GM19239 (cell line): Measurements from ENCODE around the gene ATG2B.

ENCODE experiments used
- DNase-seq: peaks from one replicate; pipeline ENCODE4 v3.0.0; 2011; ENCODE audit warnings: low spot score; ENCODE audit not compliant: insufficient read length
- FAIRE-seq: peaks from 2 replicates; lab custom pipeline; 2011; peaks lifted over from hg19 to GRCh38; lab: Jason Lieb, UNC

The ATG2B gene

GRCh38 chr14:96362965-96363750 lies at the start of gene ATG2B, which contains the start of gene GSKIP:
ATG2B (minus strand) TSS chr14:96363341; CDS start chr14:96362976, 365 bp downstream.
GSKIP (plus strand) TSS chr14:96363526; CDS start chr14:96382248, 18,722 bp downstream.
- DNase-seq (peak; percentile 66), FAIRE-seq (peak; percentile 88)

- FAIRE-seq = no peak
- DNase-seq = no peak
Observed at GRCh38 chr14:96410119-96410518, 47.0 kb upstream of the ATG2B start.

- FAIRE-seq = no peak
- DNase-seq = no peak
Observed at GRCh38 chr14:96409701-96410100, 46.6 kb upstream of the ATG2B start.

GRCh38 chr14:96408608-96409007 lies 45.5 kb upstream of the ATG2B start:
- DNase-seq (no peak), FAIRE-seq (no peak)

- FAIRE-seq (no peak), DNase-seq (no peak)
Observed at GRCh38 chr14:96407935-96408570, 44.9 kb upstream of the ATG2B start.

- no peak for FAIRE-seq
- no peak for DNase-seq
Observed at GRCh38 chr14:96405677-96406076, 42.5 kb upstream of the ATG2B start.

- FAIRE-seq (no peak), DNase-seq (no peak)
Observed at GRCh38 chr14:96403409-96403808, 40.3 kb upstream of the ATG2B start.

GRCh38 chr14:96400495-96400894 lies 37.4 kb upstream of the ATG2B start:
- FAIRE-seq = no peak
- no peak for DNase-seq

- FAIRE-seq (no peak), DNase-seq (no peak)
Observed at GRCh38 chr14:96399405-96399804, 36.3 kb upstream of the ATG2B start.

- FAIRE-seq (no peak), DNase-seq (no peak)
Observed at GRCh38 chr14:96398921-96399320, 35.8 kb upstream of the ATG2B start.

- FAIRE-seq (no peak), DNase-seq (no peak)
Observed at GRCh38 chr14:96398432-96398831, 35.3 kb upstream of the ATG2B start.

GRCh38 chr14:96394047-96394815 lies 31.1 kb upstream of the ATG2B start:
- no peak for DNase-seq
- FAIRE-seq = no peak

GRCh38 chr14:96393071-96393691 lies 30.0 kb upstream of the ATG2B start:
- no peak for DNase-seq
- FAIRE-seq = no peak

- peak; percentile 85 for FAIRE-seq
Observed at GRCh38 chr14:96391293-96392118, 28.4 kb upstream of the ATG2B start.

GRCh38 chr14:96390965-96391292 lies 27.8 kb upstream of the ATG2B start:
- FAIRE-seq (no peak), DNase-seq (no peak)

More at GRCh38 chr14:96391293-96392118, 28.4 kb upstream of the ATG2B start:
- peak; percentile 87 for DNase-seq

GRCh38 chr14:96385385-96385784 lies 22.2 kb upstream of the ATG2B start:
- FAIRE-seq (no peak), DNase-seq (no peak)

GRCh38 chr14:96384740-96385139 lies 21.6 kb upstream of the ATG2B start:
- FAIRE-seq = no peak
- no peak for DNase-seq

GRCh38 chr14:96384053-96384452 lies 20.9 kb upstream of the ATG2B start:
- no peak for FAIRE-seq
- no peak for DNase-seq

- DNase-seq (no peak), FAIRE-seq (no peak)
Observed at GRCh38 chr14:96383445-96383844, 20.3 kb upstream of the ATG2B start.

- DNase-seq (no peak), FAIRE-seq (peak; percentile 52)
Observed at GRCh38 chr14:96380735-96381134, 17.6 kb upstream of the ATG2B start.
